B cell (primary cell): ENCODE results near the gene MMS22L. TPM values are rescaled to one million over a fixed set of nuclear protein-coding genes. Genes with fewer than 3 reads are reported as not detected.

Source experiments
- ATAC-seq: fragments of 200-7000 bp; cut with Tn5 transposase; one replicate; pipeline ENCODE4 v1.10.0; 2021; ENCODE audit warnings: low read depth, mild to moderate bottlenecking, moderate number of reproducible peaks, moderate library complexity
- CTCF ChIA-PET: fragments of 350-600 bp; sonication (Branson Sonifier 250); formaldehyde crosslinking; loops from one replicate; lab custom pipeline; 2021; ENCODE audit warnings: antibody characterized with exemption, inconsistent platforms; lab: Charles Lee
- POLR2A ChIA-PET: fragments of 350-600 bp; sonication (Branson Sonifier 250); formaldehyde crosslinking; loops from one replicate; lab custom pipeline; 2021; ENCODE audit warnings: antibody characterized with exemption; lab: Charles Lee
- DNase-seq: peaks from one replicate; pipeline ENCODE4 v3.0.0; 2013
- H2AFZ ChIP-seq: 2 replicates; pipeline ENCODE4 v1.6.1; 2012; ENCODE audit warnings: mild to moderate bottlenecking, low read depth, low read length; ENCODE audit not compliant: insufficient read depth, poor library complexity, severe bottlenecking
- H3K27ac ChIP-seq, 2 donors: 1 replicate in 1 of 2; 2 replicates in 1 of 2; pipeline ENCODE4 v1.5.1; 2012 to 2013; ENCODE audit warnings: low read length in 2 of 2, mild to moderate bottlenecking in 2 of 2, moderate library complexity in 1 of 2
- H3K27me3 ChIP-seq, 4 experiments: fragments of 200-600 bp in 1 of 4; sonication (generic) in 1 of 4; replicated peaks in 1 of 4; 1 replicate in 2 of 4; 2 replicates in 2 of 4; pipeline versions ENCODE4 v1.6.1 to v1.7.0; 2013 to 2016; ENCODE audit warnings: low read length in 3 of 4, mild to moderate bottlenecking in 2 of 4, mixed read lengths in 1 of 4, moderate library complexity in 1 of 4; ENCODE audit not compliant: insufficient read depth in 4 of 4, control insufficient read depth in 3 of 4; ENCODE audit errors: control extremely low read depth in 1 of 4
- H3K36me3 ChIP-seq, 2 experiments: replicated peaks in 1 of 2; 1 replicate in 1 of 2; 2 replicates in 1 of 2; pipeline versions ENCODE4 v1.6.1 to v1.7.1; 2013; ENCODE audit warnings: low read length in 1 of 2; ENCODE audit not compliant: insufficient read depth in 2 of 2, control insufficient read depth in 1 of 2; ENCODE audit errors: control extremely low read depth in 1 of 2, extremely low read depth in 1 of 2
- H3K4me1 ChIP-seq, 2 donors: fragments of 200-600 bp in 1 of 2; sonication (generic) in 1 of 2; 1 replicate in 1 of 2; 2 replicates in 1 of 2; pipeline versions ENCODE4 v1.5.1 to v1.6.1; 2013 to 2017; ENCODE audit warnings: low read length in 2 of 2; ENCODE audit not compliant: control insufficient read depth in 2 of 2, insufficient read depth in 2 of 2
- H3K4me2 ChIP-seq: replicated peaks from 2 replicates; pipeline ENCODE3; 2012; ENCODE audit warnings: mild to moderate bottlenecking, low read depth, low read length; ENCODE audit not compliant: poor library complexity, severe bottlenecking
- H3K4me3 ChIP-seq, 5 experiments: fragments of 200-600 bp in 1 of 5; sonication (generic) in 1 of 5; 1 replicate in 3 of 5; 2 replicates in 2 of 5; pipeline versions ENCODE4 v1.5.1 to v1.7.0; 2011 to 2016; ENCODE audit warnings: low read length in 4 of 5, mild to moderate bottlenecking in 4 of 5, low read depth in 2 of 5, control low read depth in 1 of 5, moderate library complexity in 1 of 5; ENCODE audit not compliant: insufficient read depth in 1 of 5; ENCODE audit errors: control extremely low read depth in 1 of 5, extremely low read depth in 1 of 5
- H3K79me2 ChIP-seq: fragments of 200-600 bp; sonication (generic); one replicate; pipeline ENCODE4 v1.6.0; 2016; ENCODE audit warnings: low read length; ENCODE audit not compliant: control insufficient read depth, insufficient read depth
- H3K9ac ChIP-seq: fragments of 200-600 bp; sonication (generic); 2 replicates; pipeline ENCODE4 v1.6.1; 2017; ENCODE audit warnings: mild to moderate bottlenecking, low read length, moderate library complexity
- H3K9me3 ChIP-seq, 3 donors: one replicate each; pipeline versions ENCODE4 v1.6.1 to v1.7.1; 2013; ENCODE audit warnings: low read length in 2 of 3; ENCODE audit not compliant: control insufficient read depth in 2 of 3, insufficient read depth in 1 of 3; ENCODE audit errors: control extremely low read depth in 1 of 3
- H4K20me1 ChIP-seq: 2 replicates; pipeline ENCODE4 v1.6.0; 2012; ENCODE audit warnings: mild to moderate bottlenecking, low read length; ENCODE audit not compliant: insufficient read depth, control insufficient read depth, poor library complexity, severe bottlenecking
- H3K27ac Mint-ChIP-seq: one replicate; pipeline ENCODE4 v1.8.0; 2021; ENCODE audit warnings: mixed read lengths
- H3K27me3 Mint-ChIP-seq: one replicate; pipeline ENCODE4 v1.8.0; 2021; ENCODE audit warnings: mixed read lengths
- H3K4me1 Mint-ChIP-seq: one replicate; pipeline ENCODE4 v1.8.0; 2021; ENCODE audit warnings: mixed read lengths
- H3K4me3 Mint-ChIP-seq: one replicate; pipeline ENCODE4 v1.8.0; 2021; ENCODE audit warnings: mixed read lengths
- H3K9me3 Mint-ChIP-seq: one replicate; pipeline ENCODE4 v1.8.0; 2022; ENCODE audit warnings: mixed read lengths; ENCODE audit not compliant: insufficient read depth
- CTCF ChIP-seq: fragments of 200-600 bp; IDR thresholded peaks from one replicate; pipeline ENCODE4 v1.8.0; 2022; ENCODE audit warnings: antibody characterized with exemption, mild to moderate bottlenecking
- EZH2 ChIP-seq: IDR thresholded peaks from 2 replicates; pipeline ENCODE4 v1.6.1; 2012; ENCODE audit warnings: borderline replicate concordance, low read depth, mild to moderate bottlenecking, moderate library complexity, low read length; ENCODE audit not compliant: insufficient read depth, poor library complexity, severe bottlenecking
- WGBS: methylation state at CpG from one replicate; pipeline ENCODE4 v1.1.5; 2013; ENCODE audit warnings: missing lambda C conversion rate; ENCODE audit not compliant: insufficient coverage; 5-methylcytosine and 5-hydroxymethylcytosine counted together
- intact Hi-C: fragments of 100-400 bp; cut with micrococcal nuclease; formaldehyde crosslinking; loops from one replicate; pipeline ENCODE4 v1.10.0; 2022
- polyA plus RNA-seq: library from polyadenylated mRNA; depleted of rRNA; stranded (reverse); fragments of >200 nt; gene quantifications from 2 replicates; pipeline ENCODE4 v1.2.3, GENCODE V29; 2012
- total RNA-seq, 2 donors: library from RNA; stranded (reverse); fragments of 120-200 nt in 1 of 2; gene quantifications; 1 replicate in 1 of 2; 2 replicates in 1 of 2; pipeline versions ENCODE4 v1.2.3 to v1.2.4, GENCODE V29; 2013 to 2022

The MMS22L gene
- total and polyA plus RNA-seq, 2 donors (not counting 1 experiment from before 2014, with no cell fraction given): 3.2 to 20.5 TPM

GRCh38 chr6:97111243-97111642 lies 171.8 kb downstream of the MMS22L start:
- WGBS: 95% methylated on average over 8 of the region's 8 CpGs
- no peaks in the 10 kb centered on the region for H3K9me3 Mint-ChIP-seq
- TF ChIP-seq CTCF (no peak), EZH2 (no peak)
- Histone ChIP-seq H3K27me3 (peaks cover 0 to 3% (median 0%) of the 10 kb centered on the region in 4 experiments), H2AFZ (no peak overlapping the region), H3K9ac (no peak overlapping the region), H3K27ac (no peak overlapping the region), H3K79me2 (no peaks in the 10 kb centered on the region), H3K4me1 (no peaks in the 10 kb centered on the region), H3K36me3 (no peaks in the 10 kb centered on the region), H3K9me3 (peaks cover 0 to 20% (median 0%) of the 10 kb centered on the region in 3 donors), H3K4me2 (no peak overlapping the region), H3K4me3 (no peak overlapping the region), H4K20me1 (no peaks in the 10 kb centered on the region)
- intact Hi-C loops: no loop called here
- ATAC-seq: no peak
- no peak overlapping the region for H3K4me3 Mint-ChIP-seq
- H3K27me3 Mint-ChIP-seq: peaks cover 11% of the 10 kb centered on the region
- ChIA-PET POLR2A (no interaction called here), CTCF (no interaction called here)
- DNase-seq: no peak
- no peak overlapping the region for H3K27ac Mint-ChIP-seq
- no peaks in the 10 kb centered on the region for H3K4me1 Mint-ChIP-seq

GRCh38 chr6:97110626-97111025 lies 172.4 kb downstream of the MMS22L start:
- no peak overlapping the region for H3K9ac ChIP-seq
- no peak overlapping the region for H3K4me3 Mint-ChIP-seq
- H3K4me1 ChIP-seq: no peaks in the 10 kb centered on the region
- H3K27me3 Mint-ChIP-seq: peaks cover 11% of the 10 kb centered on the region
- no peak overlapping the region for H3K4me2 ChIP-seq
- H3K27me3 ChIP-seq: peaks cover 0 to 3% (median 0%) of the 10 kb centered on the region in 4 experiments
- ChIA-PET CTCF (no interaction called here), POLR2A (no interaction called here)
- no peak overlapping the region for H2AFZ ChIP-seq
- no peaks in the 10 kb centered on the region for H3K4me1 Mint-ChIP-seq
- H3K4me3 ChIP-seq: no peak overlapping the region
- WGBS: 16% methylated on average over 6 of the region's 6 CpGs
- DNase-seq: no peak
- H3K27ac Mint-ChIP-seq: no peak overlapping the region
- peaks cover 0 to 20% (median 0%) of the 10 kb centered on the region in 3 donors for H3K9me3 ChIP-seq
- no peak overlapping the region for H3K27ac ChIP-seq
- H3K36me3 ChIP-seq: no peaks in the 10 kb centered on the region
- no peak for ATAC-seq
- intact Hi-C loops: no loop called here
- TF ChIP-seq CTCF: no peak
- TF ChIP-seq EZH2: no peak
- H3K9me3 Mint-ChIP-seq: no peaks in the 10 kb centered on the region
- H4K20me1 ChIP-seq: no peaks in the 10 kb centered on the region
- no peaks in the 10 kb centered on the region for H3K79me2 ChIP-seq
